Glutamatergic neuron (in vitro differentiated cells): Measurements from ENCODE around the gene SLC45A2. TPM values are rescaled to one million over a fixed set of nuclear protein-coding genes. Genes with fewer than 3 reads are reported as not detected.
"Not testable (repeated sequence)": the region's sequence is repeated elsewhere in the genome, so short reads cannot be mapped to it uniquely, and the experiment has no call there.

ENCODE experiments used
- DNase-seq: peaks from one replicate; pipeline ENCODE4 v3.0.0; 2022
- H3K27ac Mint-ChIP-seq: one replicate; pipeline ENCODE4 v1.8.0; 2020; ENCODE audit warnings: mild to moderate bottlenecking, mixed read lengths, inconsistent platforms; ENCODE audit not compliant: unreplicated experiment
- H3K27me3 Mint-ChIP-seq: one replicate; pipeline ENCODE4 v1.8.0; 2020; ENCODE audit warnings: mild to moderate bottlenecking, moderate library complexity, mixed read lengths, inconsistent platforms; ENCODE audit not compliant: unreplicated experiment
- H3K36me3 Mint-ChIP-seq: one replicate; pipeline ENCODE4 v1.8.0; 2020; ENCODE audit warnings: mild to moderate bottlenecking, mixed read lengths, inconsistent platforms; ENCODE audit not compliant: unreplicated experiment
- H3K4me1 Mint-ChIP-seq: one replicate; pipeline ENCODE4 v1.8.0; 2020; ENCODE audit warnings: mild to moderate bottlenecking, low read depth, mixed read lengths, inconsistent platforms; ENCODE audit not compliant: unreplicated experiment
- H3K4me3 Mint-ChIP-seq: one replicate; pipeline ENCODE4 v1.8.0; 2020; ENCODE audit warnings: mild to moderate bottlenecking, mixed read lengths, inconsistent platforms; ENCODE audit not compliant: unreplicated experiment
- H3K9me3 Mint-ChIP-seq: one replicate; pipeline ENCODE4 v1.8.0; 2020; ENCODE audit warnings: mild to moderate bottlenecking, moderate library complexity, mixed read lengths, inconsistent platforms; ENCODE audit not compliant: unreplicated experiment
- CTCF ChIP-seq: fragments of 200-600 bp; sonication (generic); IDR thresholded peaks from one replicate; pipeline ENCODE4 v1.5.0; 2021; ENCODE audit not compliant: partially characterized antibody, unreplicated experiment
- total RNA-seq: library from RNA; stranded (reverse); fragmentation: NEBNext Ultra II Directional; extraction: Animal tissue kit (Norgen Biotek cat#: 25700); gene quantifications from one replicate; pipeline ENCODE4 v1.2.1, GENCODE V29; 2021; ENCODE audit not compliant: unreplicated experiment

The SLC45A2 gene
- total RNA-seq, 1 donor from 2014 or later: 0.76 TPM

- H3K4me3 Mint-ChIP-seq: no peak overlapping the region
- no peaks in the 10 kb centered on the region for H3K36me3 Mint-ChIP-seq
- no peak for TF ChIP-seq CTCF
- no peak overlapping the region for H3K27ac Mint-ChIP-seq
- peaks cover 2% of the 10 kb centered on the region for H3K9me3 Mint-ChIP-seq
- peaks cover 3% of the 10 kb centered on the region for H3K4me1 Mint-ChIP-seq
- H3K27me3 Mint-ChIP-seq: no peaks in the 10 kb centered on the region
- no peak for DNase-seq
Observed at GRCh38 chr5:33929925-33930690, 54.4 kb downstream of the SLC45A2 start.

- no peak overlapping the region for H3K27ac Mint-ChIP-seq
- H3K36me3 Mint-ChIP-seq: no peaks in the 10 kb centered on the region
- H3K9me3 Mint-ChIP-seq: no peaks in the 10 kb centered on the region
- no peak overlapping the region for H3K4me3 Mint-ChIP-seq
- H3K4me1 Mint-ChIP-seq: peaks cover 3% of the 10 kb centered on the region
- H3K27me3 Mint-ChIP-seq: no peaks in the 10 kb centered on the region
- no peak for TF ChIP-seq CTCF
- DNase-seq: no peak
Observed at GRCh38 chr5:33928283-33928682, 56.2 kb downstream of the SLC45A2 start.

- no peak overlapping the region for H3K4me3 Mint-ChIP-seq
- H3K27ac Mint-ChIP-seq: no peak overlapping the region
Observed at GRCh38 chr5:33927685-33928084, 56.8 kb downstream of the SLC45A2 start.

GRCh38 chr5:33925278-33925677, 59.2 kb downstream of the SLC45A2 start:
- Mint-ChIP-seq H3K4me3 (no peak overlapping the region), H3K4me1 (peaks cover 3% of the 10 kb centered on the region), H3K9me3 (no peaks in the 10 kb centered on the region), H3K27ac (no peak overlapping the region), H3K36me3 (no peaks in the 10 kb centered on the region), H3K27me3 (peaks cover 3% of the 10 kb centered on the region)
- TF ChIP-seq CTCF: no peak
- no peak for DNase-seq

More at GRCh38 chr5:33927685-33928084, 56.8 kb downstream of the SLC45A2 start:
- TF ChIP-seq CTCF: no peak
- Mint-ChIP-seq H3K4me1 (peaks cover 3% of the 10 kb centered on the region), H3K36me3 (no peaks in the 10 kb centered on the region), H3K27me3 (no peaks in the 10 kb centered on the region), H3K9me3 (no peaks in the 10 kb centered on the region)
- no peak for DNase-seq

GRCh38 chr5:33921002-33921401, 63.5 kb downstream of the SLC45A2 start:
- no peaks in the 10 kb centered on the region for H3K4me1 Mint-ChIP-seq
- DNase-seq: no peak
- no peak for TF ChIP-seq CTCF
- no peak overlapping the region for H3K4me3 Mint-ChIP-seq
- H3K9me3 Mint-ChIP-seq: peaks cover 6% of the 10 kb centered on the region
- H3K27me3 Mint-ChIP-seq: peaks cover 3% of the 10 kb centered on the region
- no peak overlapping the region for H3K27ac Mint-ChIP-seq
- H3K36me3 Mint-ChIP-seq: peaks cover 14% of the 10 kb centered on the region

- not testable (repeated sequence) for DNase-seq, H3K4me1 Mint-ChIP-seq, H3K27ac Mint-ChIP-seq, H3K4me3 Mint-ChIP-seq, H3K27me3 Mint-ChIP-seq, H3K9me3 Mint-ChIP-seq
- peaks cover 14% of the 10 kb centered on the region for H3K36me3 Mint-ChIP-seq
Observed at GRCh38 chr5:33914844-33915243, 69.6 kb downstream of the SLC45A2 start.

- not testable (repeated sequence) for H3K9me3 Mint-ChIP-seq, H3K27ac Mint-ChIP-seq, H3K36me3 Mint-ChIP-seq, H3K4me1 Mint-ChIP-seq, DNase-seq, H3K27me3 Mint-ChIP-seq, H3K4me3 Mint-ChIP-seq
Observed at GRCh38 chr5:33906248-33906647, 78.2 kb downstream of the SLC45A2 start.
